Fibroblast of skin of left biceps (primary cell): Measurements from ENCODE around the gene SLC16A13.
"Not testable (repeated sequence)": the region's sequence is repeated elsewhere in the genome, so short reads cannot be mapped to it uniquely, and the experiment has no call there.

Experiments used
- DNase-seq, 2 experiments: peaks; one replicate each; pipeline ENCODE4 v3.0.0-alpha.2; 2013; ENCODE audit warnings: low read depth in 2 of 2

Gene SLC16A13

DNA sequence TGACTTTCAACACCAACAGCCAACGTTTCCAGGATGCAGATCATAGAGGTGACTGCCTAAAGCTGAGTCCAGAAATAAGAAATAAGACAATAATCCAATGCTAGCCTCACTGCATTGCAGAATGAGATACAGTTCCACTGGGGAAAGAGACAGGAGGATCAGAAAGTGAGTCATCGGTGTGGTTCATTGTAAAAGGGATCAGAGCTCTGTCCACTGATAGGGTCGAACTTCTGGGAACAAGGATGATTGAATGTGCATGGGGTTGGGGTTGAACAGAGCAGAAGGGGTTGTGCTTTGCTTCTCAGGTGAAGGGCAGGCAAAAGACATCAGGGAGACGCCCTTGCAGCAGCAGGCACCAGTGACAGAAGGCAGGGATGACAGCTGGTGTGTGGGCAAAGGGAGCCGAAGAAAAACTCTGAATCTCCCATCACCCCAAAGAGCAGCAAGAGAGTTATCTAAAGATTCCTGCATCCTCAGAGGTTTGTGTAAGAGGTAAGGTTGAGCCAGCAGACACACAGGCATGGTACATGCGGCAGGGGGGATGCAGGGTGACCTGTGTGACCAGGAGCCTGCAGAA, 27.8 kb downstream of the SLC16A13 start:
- DNase-seq, result no peak

DNA sequence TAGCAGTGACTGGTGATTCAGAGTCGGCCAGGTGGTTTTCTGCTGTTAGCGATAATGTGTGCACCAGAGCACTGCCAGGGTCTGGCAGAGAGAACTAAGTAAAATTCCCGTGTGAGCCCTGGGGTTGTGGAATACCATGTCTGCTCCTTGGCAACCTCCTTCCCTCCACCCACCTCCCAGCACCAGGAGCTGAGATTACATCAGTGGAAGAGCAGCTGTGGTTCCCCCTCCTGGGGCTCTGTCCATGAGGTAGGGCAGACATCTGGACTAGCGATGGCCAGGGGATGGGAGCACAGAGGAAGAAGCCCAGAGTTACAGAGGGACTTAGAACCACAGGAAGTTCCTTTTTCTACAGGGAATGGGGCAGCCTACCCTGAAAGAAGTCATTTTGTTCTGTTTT, 28.4 kb downstream of the SLC16A13 start:
- no peak for DNase-seq

DNA sequence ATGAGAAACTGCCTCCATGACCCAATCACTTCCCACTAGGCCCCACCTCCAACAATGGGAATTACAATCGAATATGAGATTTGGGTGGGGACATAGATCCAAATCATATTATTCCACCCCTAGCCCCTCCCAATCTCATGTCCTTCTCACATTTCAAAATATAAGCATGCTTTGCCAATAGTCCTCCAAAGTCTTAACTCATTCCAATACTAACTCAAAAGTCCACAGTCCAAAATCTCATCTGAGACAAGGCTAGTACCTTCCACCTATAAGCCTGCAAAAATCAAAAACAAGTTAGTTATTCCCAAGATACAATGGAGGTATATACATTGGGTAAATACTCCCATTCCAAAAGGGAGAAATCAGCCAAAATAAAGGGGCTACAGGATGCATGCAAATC, 31.4 kb downstream of the SLC16A13 start:
- no peak for DNase-seq

DNA sequence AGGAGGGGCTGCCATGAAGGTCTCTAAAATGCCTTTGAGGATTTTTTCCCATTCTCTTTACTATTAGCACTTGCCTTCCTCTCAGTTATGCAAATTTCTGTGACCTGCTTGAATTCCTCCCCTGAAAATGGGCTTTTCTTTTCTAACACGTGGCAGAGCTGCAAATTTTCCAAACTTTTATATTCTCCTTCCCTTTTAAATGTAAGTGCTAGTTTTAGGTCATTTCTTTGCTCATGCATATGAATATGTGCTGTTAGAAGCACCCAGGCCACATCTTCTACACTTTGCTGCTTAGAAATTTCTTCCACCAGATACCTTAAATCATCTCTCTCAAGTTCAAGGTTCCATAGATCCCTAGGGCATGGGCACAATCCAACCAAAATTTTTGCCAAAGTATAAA, 32.5 kb downstream of the SLC16A13 start:
- no peak for DNase-seq

DNA sequence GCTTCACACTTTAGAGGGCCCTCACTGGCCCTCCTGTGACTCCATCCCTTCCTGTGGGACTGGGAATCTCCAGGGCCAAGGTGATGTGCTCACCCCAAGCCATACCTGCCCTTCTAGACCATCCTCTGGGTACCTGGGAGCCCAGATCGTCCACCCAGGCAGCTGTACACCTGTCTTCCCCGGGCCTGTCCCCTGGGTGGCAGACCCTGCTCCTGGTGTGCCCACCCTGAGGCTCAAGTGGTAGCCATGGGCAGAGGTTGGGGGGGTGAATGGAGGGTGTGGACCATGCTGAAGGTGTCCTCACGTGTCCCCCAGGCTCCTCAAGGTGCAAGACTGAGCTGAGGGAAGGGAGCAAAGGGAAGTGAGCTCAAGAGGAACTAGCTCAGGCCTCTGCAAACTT, 34.9 kb downstream of the SLC16A13 start:
- no peak for DNase-seq

DNA sequence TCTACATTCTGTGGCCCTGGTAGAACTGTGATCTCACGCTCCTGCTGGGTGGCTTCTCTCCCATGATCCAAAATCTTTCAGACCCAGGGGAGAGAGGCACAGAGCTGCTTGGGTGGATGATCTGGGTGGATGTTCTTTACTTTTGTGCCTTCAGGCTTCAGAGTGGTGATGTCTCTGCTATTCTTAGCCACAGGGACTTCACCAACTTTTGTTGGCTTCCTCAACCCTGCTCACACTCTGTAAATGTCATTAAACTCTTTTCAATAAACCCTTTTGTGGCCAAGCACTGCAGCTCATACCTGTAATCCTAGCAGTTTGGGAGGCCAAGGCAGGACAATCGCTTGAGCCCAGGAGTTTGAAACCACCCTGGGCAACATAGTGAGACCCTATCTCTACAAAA, 36.6 kb downstream of the SLC16A13 start:
- no peak for DNase-seq

DNA sequence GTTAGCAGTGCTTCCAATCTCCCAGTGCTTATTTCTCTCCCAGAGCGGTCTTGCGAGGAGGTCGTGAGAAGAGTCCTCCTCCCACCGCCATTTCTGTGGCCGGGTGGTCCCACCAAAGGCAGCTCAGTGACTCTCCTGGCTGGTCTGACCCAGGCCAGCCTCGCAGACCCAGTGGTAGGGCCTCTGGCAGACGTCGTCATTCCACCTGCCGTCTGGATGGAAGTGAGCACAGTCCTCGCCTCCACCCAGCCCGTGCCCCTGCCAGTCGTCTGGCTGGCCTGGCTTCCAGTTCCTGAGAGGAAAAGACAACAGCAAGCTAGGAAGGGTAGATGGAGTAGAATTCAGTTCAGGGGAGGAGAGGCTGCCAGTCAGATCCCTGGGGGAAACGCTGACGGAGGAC, 39.1 kb downstream of the SLC16A13 start:
- DNase-seq, result no peak

DNA sequence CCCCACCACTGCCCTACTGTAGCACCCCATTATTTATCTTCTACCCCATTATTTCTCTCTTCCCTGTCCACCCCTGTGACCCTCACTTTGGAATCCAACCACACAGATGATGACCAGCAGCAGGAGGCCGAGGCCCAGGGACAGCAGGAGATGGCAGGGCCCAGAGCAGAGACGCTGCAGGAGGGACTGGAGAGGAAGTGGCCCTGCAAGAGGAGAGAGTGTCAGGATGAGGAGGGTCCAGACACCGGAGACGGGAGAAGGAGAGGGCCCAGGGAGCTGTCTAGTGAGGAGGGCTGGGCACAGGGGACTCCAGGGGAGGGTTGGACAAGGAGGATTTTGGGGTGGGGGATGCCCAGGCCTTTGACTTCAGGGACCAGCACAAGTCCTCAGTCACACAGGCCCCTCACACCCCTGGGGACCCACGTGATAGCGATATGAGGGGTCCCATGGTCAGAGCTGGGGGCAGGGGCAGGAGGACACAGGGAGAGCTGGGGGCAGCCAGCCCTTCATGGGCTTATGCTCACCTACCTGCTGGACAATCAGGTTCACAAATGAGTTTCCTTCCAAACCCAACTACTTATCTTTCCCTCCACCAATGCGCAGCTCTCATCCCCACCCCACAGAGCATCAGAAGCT, 42.2 kb downstream of the SLC16A13 start:
- DNase-seq, result no peak

DNA sequence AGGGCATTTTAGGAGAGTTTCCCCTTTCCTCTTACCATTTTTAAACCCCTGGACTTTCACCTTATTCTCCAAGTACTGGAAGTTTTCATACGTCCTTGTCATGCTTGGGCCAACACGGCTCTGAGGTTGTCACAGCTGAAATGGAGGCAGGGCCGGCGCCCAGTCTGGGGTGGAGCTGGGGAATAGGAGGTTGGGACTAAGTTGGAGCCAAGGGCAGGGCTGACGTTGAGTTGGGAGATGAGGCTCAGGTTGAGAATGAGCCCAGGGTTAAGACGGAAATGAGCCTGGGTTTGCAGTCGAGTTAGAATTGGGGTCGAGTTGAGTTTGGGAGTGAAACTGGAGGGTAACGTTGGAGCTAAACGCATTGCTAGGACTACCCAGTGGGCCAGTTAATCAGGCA, 42.9 kb downstream of the SLC16A13 start:
- DNase-seq, result no peak

DNA sequence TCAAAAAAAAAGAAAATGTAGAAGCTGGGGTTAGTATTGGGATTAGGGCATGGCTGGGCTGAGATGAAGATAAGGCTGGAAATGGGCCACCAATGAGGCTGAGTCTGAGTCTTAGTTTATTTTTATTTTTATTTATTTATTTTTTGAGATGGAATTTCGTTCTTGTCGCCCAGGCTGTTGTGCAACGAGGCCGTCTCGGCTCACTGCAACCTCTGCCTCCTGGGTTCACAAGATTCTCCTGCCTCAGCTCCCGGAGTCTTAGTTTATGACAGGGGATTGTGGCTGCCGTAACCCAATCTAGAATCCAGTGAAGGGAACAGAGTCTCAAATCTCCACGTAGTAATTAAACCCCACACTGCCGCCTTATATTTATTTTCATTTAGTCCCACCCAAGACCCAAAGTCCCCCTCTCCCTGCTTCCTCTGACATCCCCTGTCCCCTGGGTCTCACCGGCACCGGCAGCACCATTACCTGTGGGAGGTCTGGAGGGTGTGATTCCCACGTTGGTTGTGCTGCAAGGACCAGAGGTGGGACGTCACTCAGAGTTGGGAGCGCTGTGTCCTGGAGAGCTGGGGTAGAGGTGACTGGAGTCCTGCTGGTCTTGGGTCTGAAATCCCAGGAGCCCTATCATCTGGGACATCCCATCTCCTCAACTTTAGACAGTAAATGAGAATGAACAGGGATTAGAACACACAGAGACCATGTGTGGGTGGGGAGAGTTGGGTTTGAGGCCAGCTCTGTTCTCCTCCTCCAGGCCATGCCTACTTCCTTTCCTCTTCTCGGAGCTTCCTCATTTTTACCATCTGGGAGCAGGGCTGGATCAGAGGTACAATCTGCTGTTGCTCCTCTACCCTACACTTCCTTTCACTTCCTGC, 44.0 kb downstream of the SLC16A13 start, which contains the start of gene CLEC10A:
TSS of gene CLEC10A (minus strand) at position 671 of the 875 bp plus-strand sequence. CDS start 1,439 bp downstream, outside the sequence.
- no peak for DNase-seq

DNA sequence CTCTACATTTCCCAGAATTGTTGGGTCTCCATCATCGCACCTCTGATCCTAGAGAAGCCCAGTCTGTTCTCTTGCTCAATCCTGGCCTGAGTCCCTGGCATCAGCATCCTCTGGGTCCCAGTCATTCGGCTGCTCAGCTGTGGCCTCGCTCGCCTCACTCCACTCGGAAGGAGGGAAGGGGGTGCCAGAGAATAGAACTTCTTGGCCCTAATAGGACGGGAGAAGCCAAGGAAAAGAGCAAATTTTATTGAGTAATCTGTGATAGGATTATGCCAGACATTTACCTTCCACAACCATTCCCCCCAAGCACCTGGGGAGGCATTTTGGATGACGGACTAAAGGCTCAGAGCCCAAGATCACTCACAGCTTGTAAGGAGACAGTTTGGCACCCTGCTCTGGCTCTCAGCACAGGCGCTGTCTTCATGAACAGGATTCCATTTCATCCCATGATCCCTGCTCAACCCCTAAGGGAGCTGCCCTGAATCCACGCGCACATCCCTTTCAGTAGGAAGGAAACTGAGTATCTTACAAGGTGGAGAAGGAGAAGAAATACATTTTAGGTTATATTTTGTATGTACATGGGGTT, 44.7 kb downstream of the SLC16A13 start:
- no peak for DNase-seq

DNA sequence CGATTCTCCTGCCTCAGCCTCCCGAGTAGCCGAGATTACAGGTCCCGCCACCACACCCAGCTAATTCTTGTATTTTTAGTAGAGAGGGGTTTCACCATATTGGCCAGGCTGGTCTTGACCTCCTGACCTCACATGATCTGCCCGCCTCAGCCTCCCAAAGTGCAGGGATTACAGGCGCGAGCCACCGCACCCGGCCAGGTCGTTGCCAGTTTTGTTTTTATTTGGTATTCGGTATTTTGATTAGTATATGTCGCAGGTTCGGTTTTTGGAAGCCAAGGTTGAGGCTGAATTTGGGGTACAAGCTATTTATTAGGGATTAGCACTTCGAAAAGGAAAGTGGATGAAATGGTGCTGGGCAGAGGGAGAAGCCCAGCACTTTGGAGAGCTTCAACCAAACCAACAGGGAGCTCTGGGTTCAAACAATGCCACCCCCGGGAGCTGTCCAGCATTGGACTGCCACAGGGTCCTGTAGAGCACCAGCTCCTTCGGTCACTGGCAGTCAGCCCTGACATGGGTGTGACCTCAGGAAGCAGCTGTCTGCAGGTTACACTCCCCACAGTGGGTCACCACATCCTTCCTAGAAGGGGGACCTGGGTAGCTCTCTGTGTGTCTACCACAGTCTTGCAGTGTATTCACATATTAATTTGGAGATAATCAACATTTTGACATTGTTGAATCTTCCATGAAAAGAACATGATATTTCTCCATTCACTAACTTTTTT, 45.7 kb downstream of the SLC16A13 start:
- DNase-seq, result no peak

DNA sequence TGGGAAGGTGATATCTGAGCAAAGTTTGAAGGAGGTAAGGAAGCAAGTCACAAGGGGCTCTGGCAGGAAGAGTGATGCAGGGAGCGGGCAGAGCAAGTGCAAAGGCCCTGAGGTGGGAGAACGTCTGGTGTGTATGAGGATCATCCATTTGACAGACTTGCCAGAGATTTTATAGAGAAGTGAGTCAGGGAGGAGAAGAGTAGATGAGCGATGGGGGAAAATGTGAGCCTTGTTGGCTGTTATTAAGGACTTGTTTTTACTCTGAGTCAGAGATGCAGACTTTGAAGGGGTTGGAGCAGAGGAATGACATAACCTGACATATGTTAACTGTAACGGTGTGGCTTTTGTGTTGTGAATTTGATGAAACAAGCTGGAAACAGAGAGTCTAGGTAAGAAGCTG, 47.8 kb downstream of the SLC16A13 start:
- DNase-seq, result no peak

DNA sequence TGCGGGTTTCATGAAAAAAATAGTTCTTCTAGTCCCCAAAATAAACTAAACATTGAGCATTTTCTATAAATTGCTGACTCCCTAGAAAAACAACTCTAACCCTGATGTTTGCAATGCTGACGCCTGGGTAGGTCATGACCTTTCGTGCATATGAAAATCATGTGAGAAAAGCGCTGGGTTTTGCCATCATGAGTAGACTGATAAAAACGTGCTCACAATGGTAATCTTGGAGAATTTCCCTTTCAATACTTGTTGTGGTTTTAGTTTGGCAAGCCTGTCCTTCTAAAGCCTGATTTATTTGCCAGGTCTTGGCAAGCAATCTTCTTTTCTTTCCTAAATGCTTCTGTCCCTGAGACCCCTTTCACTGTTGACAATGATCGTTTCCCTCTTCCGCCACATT, 48.3 kb downstream of the SLC16A13 start:
- no peak for DNase-seq

DNA sequence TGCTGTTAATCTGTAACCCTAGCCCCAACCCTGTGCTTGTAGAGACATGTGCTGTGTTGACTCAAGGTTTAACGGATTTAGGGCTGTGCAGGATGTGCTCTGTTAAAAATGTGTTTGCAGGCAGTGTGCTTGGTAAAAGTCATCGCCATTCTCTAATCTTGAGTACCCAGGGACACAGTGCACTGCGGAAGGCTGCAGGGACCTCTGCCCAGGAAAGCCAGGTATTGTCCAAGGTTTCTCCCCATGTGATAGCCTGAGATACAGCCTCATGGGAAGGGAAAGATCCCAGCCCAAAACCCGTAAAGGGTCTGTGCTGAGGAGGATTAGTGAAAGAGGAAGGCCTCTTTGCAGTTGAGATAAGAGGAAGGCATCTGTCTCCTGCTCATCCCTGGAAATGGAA, 52.6 kb downstream of the SLC16A13 start:
- not testable (repeated sequence) for DNase-seq

DNA sequence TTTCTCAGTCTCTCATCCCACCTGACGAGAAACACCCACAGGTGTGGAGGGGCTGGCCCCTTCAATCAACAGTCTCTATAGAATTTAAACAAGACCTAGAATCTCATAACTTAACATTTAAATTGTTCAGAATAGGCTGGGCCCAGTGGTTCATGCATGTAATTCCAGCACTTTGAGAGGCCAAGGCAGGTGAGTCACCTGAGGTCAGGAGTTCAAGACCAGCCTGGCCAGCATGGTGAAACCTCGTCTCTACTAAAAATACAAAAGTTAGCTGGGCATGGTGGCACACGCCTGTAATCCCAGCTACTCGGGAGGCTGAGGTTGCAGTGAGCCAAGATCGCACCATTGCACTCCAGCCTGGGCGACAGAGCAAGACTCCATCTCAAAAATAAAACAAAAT, 53.8 kb downstream of the SLC16A13 start:
- DNase-seq, result not testable (repeated sequence)
